Eye (tissue), 1 donor: Measurements from ENCODE around the gene CERS6.

Experiments
- DNase-seq: peaks from one replicate; pipeline ENCODE4 v3.0.0-alpha.2; 2015

The CERS6 gene

DNA sequence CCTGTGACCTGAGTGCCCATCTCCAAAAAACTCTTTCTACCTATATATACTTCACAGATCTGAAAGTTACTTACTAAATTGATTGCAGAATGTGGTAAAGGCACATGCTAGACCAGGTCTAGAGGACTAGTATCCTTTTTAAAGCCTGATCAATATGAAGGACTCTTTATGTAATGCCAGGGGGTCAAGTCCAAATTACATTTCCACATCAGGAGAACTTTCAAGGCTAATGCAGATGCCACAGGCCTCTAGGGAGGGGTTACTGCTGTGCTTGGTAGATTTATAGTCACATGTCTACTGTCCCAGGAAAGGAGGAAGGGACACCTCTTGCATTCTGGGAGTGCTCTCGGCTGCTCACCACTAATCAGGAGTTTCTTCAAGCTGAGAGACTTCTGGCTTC is 227.9 kb downstream of the CERS6 start:
- DNase-seq, result no peak

DNA sequence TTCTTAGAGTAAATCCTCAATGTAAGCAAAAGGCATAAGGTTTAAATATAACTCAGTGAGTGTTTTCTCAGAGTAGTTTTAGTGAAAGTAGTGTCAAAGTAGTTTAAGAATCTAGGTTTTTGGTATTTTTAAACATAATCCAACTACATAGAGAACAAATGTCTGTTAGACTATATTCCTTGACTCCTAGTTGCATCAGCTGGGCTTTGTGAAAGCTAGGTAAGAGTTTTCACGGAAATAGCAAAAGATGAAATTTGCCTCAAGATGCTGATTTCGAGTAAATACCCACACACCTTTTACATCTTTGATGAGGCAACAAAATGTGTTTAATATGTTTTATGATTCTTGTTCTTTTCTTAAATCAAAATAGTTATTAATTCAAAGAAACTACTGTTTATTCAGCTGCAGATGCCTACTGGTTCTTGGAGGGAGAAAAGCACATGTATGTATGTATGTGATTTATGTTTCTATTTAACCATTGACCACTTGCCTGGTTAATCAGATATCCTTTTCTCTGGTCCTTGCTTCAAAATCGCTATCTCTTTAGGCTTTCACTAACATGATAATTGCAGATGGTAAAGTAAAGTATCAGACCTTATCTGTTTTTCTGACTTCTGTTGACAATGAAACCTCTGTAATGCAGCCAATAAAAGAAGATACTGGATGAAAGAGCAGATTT is 229.0 kb downstream of the CERS6 start:
- no peak for DNase-seq

DNA sequence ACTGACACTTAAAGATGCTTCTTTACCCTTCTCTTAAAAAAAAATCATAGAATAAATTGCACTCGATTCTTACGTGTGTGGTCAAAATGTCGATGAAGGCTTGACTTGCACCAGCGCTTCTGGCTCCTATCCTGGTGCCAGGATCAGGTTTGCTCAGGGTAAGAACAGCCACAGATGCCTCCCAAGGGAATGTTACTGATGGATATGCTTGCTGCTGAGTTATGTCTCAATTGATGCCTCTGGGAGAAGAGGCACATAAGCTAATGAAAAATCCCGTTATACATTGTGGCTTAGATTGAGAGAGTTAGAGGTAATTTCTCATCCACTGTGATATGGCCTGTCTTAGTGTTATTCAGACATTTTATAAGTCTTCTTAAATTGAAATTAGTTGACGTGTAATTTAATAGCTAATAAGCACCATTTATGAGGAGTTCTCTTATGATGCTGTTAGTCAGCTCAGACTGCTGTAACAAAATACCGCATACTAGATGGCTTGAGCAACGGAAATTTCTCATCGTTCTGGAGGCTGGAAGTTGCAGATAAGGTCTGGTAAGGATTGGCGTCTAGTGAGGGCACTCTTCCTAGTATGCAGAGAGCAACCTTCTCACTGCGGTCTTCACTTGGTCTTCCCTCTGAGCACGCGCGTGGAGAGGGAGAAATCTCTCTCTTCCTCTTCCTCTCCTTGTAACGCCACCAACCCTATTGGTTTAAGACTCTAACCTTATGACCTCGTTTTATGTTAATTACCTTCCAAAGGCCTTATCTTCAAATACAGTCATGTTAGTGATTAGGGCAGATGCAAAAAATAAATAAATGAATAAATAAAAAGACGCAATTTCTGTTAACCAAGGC is 229.8 kb downstream of the CERS6 start:
- peak; percentile 51 for DNase-seq

DNA sequence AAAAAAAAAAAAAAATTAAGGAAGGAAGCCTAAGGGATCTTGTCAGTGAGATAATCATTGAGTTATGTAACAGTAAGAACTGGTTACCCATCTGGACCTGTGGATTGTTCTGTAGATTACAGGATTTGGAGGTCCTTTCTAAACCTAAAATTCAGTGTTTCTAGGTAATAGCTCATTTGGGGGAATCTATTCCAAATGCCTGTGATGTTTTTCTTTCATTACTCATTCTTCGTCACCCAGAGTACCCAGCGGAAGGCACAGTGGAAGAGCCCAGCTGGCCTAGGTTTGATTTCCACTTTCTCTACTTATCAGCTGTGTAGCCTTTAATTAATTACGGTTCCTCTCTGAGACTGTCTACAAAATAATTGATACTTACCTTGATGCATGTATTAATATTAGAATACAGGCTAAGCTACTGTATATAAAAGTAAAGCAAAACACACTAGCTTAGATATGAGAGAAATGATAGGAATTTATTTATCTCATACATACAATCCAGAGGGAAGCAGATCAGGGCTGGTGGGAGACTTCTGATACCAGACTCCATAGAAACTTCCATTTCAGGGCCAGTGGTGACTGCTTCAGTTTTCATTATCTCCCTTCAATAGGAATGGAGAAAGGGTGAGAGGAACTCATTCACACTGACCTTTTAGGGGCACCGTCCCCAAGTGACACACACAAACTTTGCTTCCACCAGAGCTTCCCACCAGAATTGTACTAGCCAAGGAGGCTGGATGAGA is 230.6 kb downstream of the CERS6 start:
- DNase-seq, result no peak

DNA sequence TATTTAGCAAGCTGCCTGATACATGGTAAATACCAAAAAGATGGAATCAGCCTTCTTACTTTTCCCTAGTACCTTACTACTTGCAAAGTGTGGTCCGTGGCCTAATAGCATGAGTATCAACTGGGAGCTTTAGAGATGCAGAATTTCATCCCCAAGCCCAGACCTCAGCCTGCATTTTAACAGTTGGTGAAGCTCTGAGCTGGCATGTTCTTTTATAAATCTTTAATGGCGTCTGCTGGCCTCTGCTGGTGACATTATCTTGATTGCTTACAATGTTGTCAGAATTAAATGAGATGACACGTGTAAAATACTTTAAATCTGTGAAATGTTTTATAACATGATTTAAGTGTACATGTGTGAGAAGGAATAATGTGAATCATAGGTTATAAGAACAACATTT is 231.2 kb downstream of the CERS6 start:
- DNase-seq, result peak; percentile 42

DNA sequence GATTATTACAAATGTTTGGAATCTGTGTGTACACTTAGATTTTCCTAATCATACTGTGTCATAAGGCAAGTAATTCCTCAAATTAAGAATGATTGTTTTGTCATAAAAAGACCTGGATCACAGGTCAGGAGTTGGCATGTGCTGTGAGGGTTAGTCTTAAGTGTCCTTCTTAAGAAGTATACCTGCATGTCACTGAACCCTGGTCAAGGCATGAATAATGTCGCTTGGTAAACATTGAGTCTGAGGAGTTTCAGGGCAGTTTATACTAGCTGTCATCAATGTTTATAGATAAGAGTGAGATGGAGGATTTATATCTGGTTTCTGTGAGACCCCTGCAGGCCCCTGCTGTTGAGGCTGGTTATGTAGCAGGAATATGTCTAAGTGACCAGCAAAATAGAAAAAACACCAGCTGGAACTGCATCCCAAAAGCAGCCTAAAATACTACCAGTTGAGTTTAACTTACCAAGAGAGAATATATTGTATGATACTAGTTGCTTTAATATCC is 234.4 kb downstream of the CERS6 start:
- no peak for DNase-seq

DNA sequence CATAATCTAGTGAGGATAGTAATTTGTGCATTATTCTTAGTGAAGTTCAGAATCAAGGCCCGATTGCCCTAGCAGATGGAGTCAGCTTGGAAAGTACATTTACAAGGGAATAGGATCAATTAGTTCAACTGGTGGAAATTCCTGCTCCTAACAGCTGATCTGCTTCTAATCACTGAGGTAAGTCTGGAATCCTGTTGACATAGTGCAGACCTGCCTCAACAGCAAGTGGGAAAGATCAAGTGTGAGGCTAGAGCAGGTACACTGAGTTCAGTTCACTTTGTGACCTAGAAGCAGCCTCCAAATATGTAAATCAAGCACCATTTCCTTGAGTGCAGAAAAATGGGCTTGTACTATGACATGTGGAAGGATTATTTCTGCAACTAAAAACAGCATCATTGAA is 235.1 kb downstream of the CERS6 start:
- no peak for DNase-seq

DNA sequence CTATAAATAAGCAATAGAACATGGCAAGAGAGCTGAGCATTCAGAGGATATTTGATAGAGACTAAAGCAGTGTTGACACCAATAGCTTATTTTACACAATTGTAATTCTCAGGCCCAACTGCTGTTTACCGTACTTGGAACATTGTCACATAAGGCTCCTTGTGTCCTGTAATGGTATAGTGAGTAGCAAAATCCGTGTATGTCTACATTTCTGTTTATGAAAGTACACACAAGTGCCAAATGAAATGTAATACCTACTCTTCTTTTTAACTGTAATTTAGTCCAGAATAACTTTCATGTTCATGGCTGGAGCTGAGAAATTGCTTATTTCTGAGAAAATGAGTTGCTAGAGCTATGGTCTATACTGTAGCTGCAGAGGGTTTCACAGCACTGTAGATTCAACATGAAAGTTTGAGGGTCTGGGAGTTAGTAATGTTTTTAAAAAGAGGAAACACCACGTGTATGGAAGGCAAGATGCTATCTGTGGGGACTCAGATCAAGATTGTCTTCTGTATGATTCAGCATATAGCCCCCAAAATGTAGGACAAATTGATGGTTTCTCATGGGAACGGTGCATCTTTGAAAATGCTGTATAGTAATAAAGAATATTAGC is 236.2 kb downstream of the CERS6 start:
- DNase-seq, result no peak

DNA sequence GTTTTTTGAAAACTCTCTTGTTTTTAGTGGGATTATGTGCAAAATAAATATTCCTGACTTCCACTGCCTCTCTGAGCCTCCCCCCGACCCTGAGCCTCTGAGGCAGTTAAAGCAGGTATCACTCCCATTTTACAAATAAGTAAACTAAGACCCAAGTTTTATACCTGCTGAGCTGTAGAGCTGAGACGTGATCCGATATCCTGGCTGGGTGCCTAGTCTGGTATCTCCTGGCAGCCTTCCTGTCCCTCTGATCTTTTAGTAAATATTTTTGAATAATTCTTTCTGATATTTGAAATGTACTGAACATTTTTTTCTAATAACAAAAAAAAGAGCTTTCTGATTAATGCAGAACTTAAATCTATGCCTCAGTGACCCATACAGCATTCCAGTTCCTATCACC is 238.1 kb downstream of the CERS6 start:
- DNase-seq, result no peak

DNA sequence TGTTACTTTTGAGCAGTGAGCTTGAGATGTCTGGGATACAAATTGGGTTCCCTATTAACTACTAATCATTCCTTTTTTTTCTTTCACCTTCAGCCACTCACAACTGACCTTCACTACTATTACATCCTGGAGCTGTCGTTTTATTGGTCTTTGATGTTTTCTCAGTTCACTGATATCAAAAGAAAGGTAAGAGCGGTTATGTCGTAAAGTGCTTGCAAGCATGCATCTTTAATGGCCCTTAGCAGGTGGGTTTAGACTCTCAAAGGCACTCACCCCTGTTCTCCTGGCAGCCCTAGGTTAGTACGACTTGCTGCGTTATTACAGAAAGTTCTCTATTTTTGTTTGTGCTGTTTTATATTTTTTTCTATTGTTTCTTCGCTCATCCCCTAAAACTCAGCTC is 238.8 kb downstream of the CERS6 start:
- no peak for DNase-seq

DNA sequence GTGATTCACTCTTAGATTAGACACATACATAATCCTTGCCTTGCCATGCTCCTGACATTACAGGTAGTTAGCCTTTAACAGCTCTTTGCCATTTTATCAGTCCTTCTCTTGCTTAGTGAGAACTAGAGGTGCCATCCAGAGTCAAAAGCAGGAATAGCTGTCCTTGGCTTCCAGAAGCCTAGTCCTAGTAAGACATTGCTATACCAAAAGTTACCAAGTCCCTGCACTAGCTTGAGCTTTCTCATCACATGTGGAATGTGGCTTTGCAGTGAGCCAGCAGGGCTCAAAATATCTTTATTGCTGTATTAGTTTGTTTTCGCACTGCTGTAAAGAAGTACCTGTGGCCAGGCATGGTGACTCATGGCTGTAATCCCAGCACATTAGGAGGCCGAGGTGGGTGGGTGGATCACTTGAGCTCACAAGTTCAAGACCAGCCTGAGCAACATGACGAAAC is 241.6 kb downstream of the CERS6 start:
- no peak for DNase-seq

DNA sequence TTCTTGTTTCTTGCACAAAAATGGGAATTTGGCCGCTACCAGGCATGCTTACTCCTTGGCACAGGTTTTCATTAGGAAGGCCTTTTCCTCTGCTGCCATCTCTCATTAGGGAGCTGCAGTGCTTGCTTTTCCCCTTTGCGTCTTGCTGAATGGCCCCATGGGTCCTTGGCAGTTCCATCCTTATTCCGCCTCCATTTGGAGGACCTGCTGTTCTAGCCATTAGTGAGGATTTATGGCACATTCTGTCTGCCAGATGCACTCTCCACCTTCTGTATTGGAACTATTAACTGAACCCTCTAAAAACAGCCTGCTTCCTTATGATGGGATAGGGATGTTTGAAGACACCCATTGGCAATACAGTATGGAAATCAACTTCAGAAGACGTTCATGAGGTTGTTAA is 242.9 kb downstream of the CERS6 start:
- DNase-seq, result no peak

DNA sequence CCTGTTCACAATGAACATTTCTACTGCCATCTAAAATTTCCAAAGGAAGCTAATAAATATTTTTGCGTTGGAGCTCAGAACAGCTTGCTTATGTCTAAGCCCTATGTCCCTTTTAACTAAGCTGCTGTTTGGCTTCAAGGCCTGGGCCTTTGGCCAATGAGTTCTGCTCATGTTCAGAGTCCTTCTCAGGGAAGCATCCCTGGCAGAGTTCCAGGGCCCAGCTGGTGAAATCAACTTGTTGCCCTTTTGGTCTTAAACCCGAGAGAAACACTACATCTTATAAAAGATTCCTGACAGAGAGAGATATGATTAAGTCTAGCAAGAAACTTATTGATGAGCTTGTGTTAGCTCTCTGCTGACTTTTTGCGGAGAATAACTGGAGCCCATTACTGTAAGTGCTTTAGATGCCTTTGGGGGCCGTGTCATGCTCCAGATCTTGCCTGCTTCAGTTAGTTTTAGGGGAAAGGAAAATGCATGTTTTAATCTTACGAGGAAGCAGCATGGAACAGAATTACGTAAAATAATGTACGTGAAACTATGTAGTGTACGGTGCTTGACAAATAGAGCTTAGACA is 243.9 kb downstream of the CERS6 start:
- peak; percentile 51 for DNase-seq

DNA sequence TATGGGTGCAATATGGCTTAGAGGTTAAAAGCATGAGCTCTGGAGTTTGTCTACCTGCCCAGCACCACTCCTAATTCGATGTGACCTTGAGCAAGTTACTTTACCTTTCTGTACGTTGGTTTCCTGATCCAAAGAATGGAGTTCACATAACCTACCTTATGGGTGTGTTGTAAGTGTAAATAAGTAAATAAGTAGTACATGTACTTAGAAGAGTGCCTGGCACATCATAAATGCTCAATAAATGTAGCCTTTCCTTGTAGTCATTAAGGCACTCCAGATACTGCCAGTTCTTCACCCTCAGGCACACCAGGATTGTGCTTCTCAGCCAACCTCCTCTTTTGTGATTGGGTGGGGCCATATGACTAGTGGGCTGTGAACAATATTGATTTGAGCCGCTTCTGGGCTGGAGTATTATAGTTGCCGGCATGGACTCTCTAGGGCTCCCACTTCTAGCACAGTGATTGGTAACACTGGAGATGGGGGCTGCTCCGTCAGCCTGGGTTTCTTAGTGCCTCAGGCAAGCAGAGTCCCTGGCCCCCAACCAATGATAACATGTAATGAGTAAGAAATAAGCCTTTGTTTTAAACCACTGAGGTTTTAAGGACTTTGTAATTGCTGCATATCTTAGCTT is 244.7 kb downstream of the CERS6 start:
- DNase-seq, result peak; percentile 43

DNA sequence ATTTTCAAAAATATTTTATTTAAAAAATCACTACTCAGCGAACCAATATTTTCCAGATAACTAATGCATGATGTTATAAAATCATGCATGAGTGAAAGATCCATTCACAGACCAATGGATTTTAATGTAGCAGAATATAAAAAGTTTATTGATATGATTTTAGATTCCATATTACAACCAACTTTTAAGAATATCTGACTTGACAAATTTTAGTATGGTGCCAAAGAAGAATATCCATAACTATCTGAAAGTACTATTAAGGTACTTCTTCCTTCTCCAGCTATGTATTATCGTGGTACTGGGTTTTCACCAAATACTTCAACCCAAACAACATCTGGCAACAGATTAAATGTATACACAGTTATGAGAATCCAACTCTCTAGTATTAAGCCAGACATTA is 246.5 kb downstream of the CERS6 start:
- DNase-seq, result no peak

DNA sequence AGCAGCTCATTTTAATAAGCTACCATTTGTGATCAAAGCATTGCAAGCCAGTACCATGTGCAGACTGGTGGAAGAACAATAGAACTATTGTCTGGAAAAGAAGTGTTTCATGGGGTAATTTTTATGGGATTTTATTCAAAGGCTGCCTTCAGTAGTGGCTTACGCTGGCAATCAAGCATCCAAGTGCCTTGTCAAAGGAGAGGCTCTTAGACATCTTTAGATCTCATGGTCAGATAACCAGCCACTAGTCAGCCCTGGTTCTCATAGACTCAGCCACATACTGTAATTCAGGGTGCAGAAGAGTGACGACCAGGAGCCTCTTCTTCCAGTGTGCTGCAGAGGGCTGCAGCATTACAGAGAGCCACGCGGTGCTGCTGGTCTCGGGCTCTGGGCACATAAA is 247.9 kb downstream of the CERS6 start:
- no peak for DNase-seq

DNA sequence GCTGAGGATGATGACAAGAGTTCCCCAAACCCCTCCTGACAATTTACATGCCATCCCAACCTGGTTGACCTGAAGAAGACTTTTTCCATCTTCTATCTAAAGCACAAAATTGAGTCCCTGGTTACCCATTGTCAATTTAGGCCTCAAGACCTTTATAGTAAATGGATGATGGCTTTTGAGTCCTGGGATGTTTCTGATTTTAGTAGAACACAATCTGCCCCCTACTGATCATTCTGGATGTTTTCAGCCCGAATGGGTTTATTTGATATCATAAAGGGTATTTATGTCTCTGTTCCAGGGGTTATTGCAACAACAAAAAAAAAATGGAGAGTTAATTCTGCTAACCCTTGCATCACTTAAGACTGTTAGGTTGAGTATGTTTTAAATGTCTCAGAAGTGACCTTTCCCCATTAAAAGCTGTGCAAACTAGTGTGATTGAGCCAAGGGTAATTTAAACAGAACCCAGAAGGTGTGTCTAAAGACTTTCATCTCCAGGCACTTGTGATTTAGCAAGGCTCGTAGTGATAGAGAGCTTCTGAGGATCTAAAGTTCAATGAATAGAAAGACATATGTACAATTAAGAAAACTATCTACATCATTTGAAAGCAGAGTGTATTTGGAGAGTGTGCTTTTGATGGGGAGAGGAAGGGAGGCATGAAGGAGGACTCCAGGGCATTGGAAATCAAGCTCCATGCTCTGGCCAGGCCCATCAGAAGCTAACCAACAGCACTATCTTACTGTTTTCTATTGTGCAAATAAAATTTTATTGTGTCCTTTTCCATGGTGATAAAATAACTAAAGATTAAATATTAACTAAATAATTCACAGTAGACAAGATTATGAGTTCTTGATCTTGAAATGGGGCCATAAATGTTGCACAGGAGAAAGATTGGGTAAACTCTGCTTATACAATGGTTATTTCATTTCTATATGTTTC is 249.7 kb downstream of the CERS6 start:
- no peak for DNase-seq

DNA sequence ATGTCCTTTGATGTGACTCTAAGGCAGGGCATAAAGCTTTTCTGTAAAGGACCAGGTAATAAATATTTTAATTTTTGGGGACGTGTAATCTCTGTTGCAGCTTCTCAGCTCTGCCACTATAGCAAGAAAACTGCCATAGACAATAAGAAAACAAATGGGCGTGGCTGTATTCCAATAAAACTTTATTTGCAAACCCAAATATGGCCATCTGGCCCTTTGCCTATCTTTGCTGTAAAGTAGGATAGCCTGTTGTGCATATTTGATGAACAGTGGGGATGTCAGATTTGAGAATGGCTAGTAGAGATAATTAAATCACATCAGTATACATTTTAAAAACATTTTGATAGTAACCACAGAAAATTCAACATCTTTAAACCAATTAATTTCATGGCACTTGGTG is 250.7 kb downstream of the CERS6 start:
- DNase-seq, result no peak

DNA sequence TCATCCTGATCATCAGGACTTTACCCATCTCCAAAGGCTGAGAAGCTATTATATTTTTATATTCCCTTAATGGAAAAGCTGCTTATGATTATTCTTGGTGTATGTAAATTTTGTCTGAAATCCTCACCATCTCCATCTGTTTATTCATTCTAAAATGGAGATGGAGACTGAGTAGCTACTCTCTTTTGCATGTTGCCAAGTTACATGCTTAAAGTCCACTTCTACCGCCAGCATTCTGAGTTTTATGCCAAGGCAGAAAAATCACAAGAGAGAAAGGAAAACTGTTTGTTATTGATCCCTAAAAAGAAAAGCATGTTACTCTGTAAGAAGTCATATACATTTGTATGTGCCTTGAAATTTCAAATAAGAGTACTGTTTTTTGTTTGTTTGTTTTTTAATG is 252.0 kb downstream of the CERS6 start:
- DNase-seq, result peak; percentile 33

DNA sequence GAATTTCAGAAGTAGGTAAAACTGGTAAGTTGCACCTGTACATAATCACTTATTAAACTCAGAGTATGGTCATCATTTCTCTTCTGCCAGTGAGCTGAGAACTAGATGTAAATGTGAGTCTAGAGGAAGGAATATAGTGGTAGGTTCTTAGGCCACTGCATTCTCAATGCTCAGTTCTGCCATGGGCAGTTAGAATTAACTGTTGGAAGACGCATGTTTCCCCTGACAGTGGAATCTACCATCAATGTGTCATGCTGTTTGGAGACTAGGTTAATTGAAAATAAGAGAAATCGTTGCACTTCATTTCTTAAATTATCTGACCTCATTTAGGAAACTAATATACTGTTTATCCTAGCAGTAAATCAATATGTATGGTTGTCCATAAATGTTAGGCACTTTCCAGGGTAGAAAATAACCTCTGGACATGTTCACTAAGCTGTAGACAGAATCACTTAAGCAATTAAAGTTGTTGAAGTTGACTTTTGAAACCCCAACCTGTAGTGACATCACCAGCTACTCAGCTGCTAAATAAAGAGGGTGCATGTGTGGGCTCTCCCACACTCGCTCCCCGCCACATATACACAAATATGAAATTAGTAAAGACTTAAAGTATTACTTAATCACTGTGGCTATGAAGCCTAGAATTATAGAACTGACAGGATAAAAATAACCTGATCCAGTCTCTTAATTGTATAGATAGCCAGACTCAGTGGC is 254.8 kb downstream of the CERS6 start:
- DNase-seq, result no peak
